Caco-2 (cell line): Measurements from ENCODE around the gene ITLN2. TPM values are rescaled to one million over a fixed set of nuclear protein-coding genes. Genes with fewer than 3 reads are reported as not detected.

Experiments used
- BruUV-seq: library from RNA; stranded (reverse); fragments of 400-500 nt; replicated peaks from 2 replicates; lab custom pipeline; 2021; lab: Mats Ljungman, UMichigan
- CTCF ChIA-PET: fragments of 300-600 bp; sonication (Branson Sonifier 250); formaldehyde crosslinking; loops from one replicate; lab custom pipeline; 2022; ENCODE audit warnings: antibody characterized with exemption; lab: Charles Lee
- POLR2A ChIA-PET: fragments of 300-600 bp; sonication (Branson Sonifier 250); formaldehyde crosslinking; loops from one replicate; lab custom pipeline; 2022; ENCODE audit warnings: antibody characterized with exemption; lab: Charles Lee
- DNase-seq, 2 experiments: peaks; one replicate each; pipeline versions ENCODE4 v3.0.0 to v3.0.0-alpha.2; 2020 to 2022
- H3K27me3 ChIP-seq: replicated peaks from 2 replicates; pipeline ENCODE4 v1.6.0; 2011; ENCODE audit warnings: low read length; ENCODE audit not compliant: control insufficient read depth, insufficient read depth
- H3K36me3 ChIP-seq: 2 replicates; pipeline ENCODE4 v1.5.1; 2011; ENCODE audit warnings: low read length; ENCODE audit not compliant: control insufficient read depth, insufficient read depth
- H3K4me1 ChIP-seq: fragments of 250-450 bp; sonication (Bioruptor Pico); 2 replicates; pipeline ENCODE4 v1.5.1; 2020; ENCODE audit warnings: mild to moderate bottlenecking
- H3K4me3 ChIP-seq: 2 replicates; pipeline ENCODE4 v1.5.1; 2011; ENCODE audit warnings: low read depth, mild to moderate bottlenecking, control low read depth, low read length
- H3K9me3 ChIP-seq: fragments of 250-450 bp; sonication (Bioruptor Pico); 2 replicates; pipeline ENCODE4 v1.5.1; 2020; ENCODE audit warnings: mild to moderate bottlenecking, moderate library complexity
- H3K27ac Mint-ChIP-seq: one replicate; pipeline ENCODE4 v1.8.0; 2022; ENCODE audit warnings: mixed read lengths; ENCODE audit not compliant: unreplicated experiment
- H3K27me3 Mint-ChIP-seq: one replicate; pipeline ENCODE4 v1.8.0; 2022; ENCODE audit warnings: mixed read lengths; ENCODE audit not compliant: insufficient read depth, unreplicated experiment
- H3K36me3 Mint-ChIP-seq: one replicate; pipeline ENCODE4 v1.8.0; 2022; ENCODE audit warnings: mild to moderate bottlenecking, mixed read lengths; ENCODE audit not compliant: insufficient read depth, unreplicated experiment
- H3K4me1 Mint-ChIP-seq: one replicate; pipeline ENCODE4 v1.8.0; 2022; ENCODE audit warnings: low read depth, mixed read lengths; ENCODE audit not compliant: unreplicated experiment
- H3K4me3 Mint-ChIP-seq: one replicate; pipeline ENCODE4 v1.8.0; 2022; ENCODE audit warnings: mild to moderate bottlenecking, moderate library complexity, mixed read lengths; ENCODE audit not compliant: unreplicated experiment
- H3K9me3 Mint-ChIP-seq: one replicate; pipeline ENCODE4 v1.8.0; 2022; ENCODE audit warnings: mixed read lengths; ENCODE audit not compliant: unreplicated experiment
- intact Hi-C: fragments of 100-400 bp; cut with micrococcal nuclease; formaldehyde crosslinking; loops from one replicate; pipeline ENCODE4 v1.10.0; 2022; ENCODE audit not compliant: unreplicated experiment
- total RNA-seq: library from RNA; stranded (reverse); gene quantifications from 2 replicates; pipeline ENCODE4 v1.2.3, GENCODE V29; 2022
- TF ChIP-seq, protein P1 (sequence below), 2 experiments: fragments of 200-600 bp in 1 of 2; IDR thresholded peaks; 1 replicate in 1 of 2; 2 replicates in 1 of 2; pipeline versions ENCODE4 v1.5.1 to v1.8.0; 2011 to 2022; ENCODE audit warnings: antibody characterized with exemption in 1 of 2, control low read depth in 1 of 2, inconsistent platforms in 1 of 2, low read depth in 1 of 2, low read length in 1 of 2, mild to moderate bottlenecking in 1 of 2, moderate library complexity in 1 of 2; ENCODE audit not compliant: insufficient read depth in 1 of 2, severe bottlenecking in 1 of 2, unreplicated experiment in 1 of 2

The ITLN2 gene
- total RNA-seq, 1 experiment from 2014 or later = 0.93 TPM

DNA sequence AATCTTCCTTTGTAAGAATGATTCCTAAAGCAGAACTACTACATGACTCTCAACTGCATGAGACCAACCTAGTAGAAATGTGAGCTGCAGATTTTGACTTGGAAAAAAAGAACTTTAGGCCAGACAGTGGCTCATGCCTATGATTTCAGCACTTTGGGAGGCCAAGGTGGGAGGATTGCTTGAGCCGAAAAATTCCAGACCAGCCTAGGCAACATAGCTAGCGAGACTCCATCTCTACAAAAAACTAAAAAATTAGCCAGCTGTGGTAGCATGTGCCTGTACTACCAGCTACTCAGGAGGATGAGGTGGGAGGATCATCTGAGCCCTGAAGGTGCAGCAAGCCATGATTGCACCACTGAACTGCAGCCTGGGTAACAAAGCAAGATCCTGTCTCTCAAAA lies 24.7 kb upstream of the ITLN2 start:
- TF ChIP-seq, protein P1, sequence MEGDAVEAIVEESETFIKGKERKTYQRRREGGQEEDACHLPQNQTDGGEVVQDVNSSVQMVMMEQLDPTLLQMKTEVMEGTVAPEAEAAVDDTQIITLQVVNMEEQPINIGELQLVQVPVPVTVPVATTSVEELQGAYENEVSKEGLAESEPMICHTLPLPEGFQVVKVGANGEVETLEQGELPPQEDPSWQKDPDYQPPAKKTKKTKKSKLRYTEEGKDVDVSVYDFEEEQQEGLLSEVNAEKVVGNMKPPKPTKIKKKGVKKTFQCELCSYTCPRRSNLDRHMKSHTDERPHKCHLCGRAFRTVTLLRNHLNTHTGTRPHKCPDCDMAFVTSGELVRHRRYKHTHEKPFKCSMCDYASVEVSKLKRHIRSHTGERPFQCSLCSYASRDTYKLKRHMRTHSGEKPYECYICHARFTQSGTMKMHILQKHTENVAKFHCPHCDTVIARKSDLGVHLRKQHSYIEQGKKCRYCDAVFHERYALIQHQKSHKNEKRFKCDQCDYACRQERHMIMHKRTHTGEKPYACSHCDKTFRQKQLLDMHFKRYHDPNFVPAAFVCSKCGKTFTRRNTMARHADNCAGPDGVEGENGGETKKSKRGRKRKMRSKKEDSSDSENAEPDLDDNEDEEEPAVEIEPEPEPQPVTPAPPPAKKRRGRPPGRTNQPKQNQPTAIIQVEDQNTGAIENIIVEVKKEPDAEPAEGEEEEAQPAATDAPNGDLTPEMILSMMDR (IDR thresholded peaks at IDR 0.05; ENCODE audit: insufficient read depth in 1 of 2, low read depth in 1 of 2, low read length in 1 of 2, severe bottlenecking in 1 of 2, unreplicated experiment in 1 of 2) = no peak
- Mint-ChIP-seq H3K36me3 (peaks cover 8% of the 10 kb centered on the region), H3K4me3 (no peak overlapping the region), H3K27me3 (no peaks in the 10 kb centered on the region), H3K9me3 (no peaks in the 10 kb centered on the region), H3K27ac (no peak overlapping the region), H3K4me1 (no peaks in the 10 kb centered on the region)
- Histone ChIP-seq H3K9me3 (no peaks in the 10 kb centered on the region), H3K4me3 (no peak overlapping the region), H3K36me3 (no peaks in the 10 kb centered on the region), H3K27me3 (no peaks in the 10 kb centered on the region), H3K4me1 (no peaks in the 10 kb centered on the region)
- no peak for DNase-seq
- ChIA-PET POLR2A (no interaction called here), CTCF (no interaction called here)
- no TSS peak for BruUV-seq
- intact Hi-C loops = no loop called here

DNA sequence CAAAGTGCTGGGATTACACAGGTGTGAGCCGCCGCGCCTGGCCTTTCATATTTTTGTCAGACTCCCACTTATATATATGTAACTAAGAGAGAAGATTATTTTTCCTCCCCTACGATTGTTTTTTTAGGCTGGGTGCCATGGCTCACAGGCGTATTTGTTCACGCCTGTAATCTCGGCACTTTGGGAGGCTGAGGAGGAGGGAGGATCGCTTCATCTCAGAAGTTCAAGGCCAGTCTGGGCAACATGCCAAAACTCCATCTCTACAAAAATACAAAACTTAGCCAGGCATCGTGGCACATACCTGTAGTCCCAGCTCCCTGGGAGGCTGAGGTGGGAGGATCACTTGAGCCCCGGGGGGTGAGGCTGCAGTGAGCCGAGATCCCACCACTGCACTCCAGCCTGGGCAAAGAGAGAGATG lies 23.9 kb upstream of the ITLN2 start:
- BruUV-seq = no TSS peak
- H3K9me3 Mint-ChIP-seq = no peaks in the 10 kb centered on the region
- CTCF ChIA-PET = no interaction called here

DNA sequence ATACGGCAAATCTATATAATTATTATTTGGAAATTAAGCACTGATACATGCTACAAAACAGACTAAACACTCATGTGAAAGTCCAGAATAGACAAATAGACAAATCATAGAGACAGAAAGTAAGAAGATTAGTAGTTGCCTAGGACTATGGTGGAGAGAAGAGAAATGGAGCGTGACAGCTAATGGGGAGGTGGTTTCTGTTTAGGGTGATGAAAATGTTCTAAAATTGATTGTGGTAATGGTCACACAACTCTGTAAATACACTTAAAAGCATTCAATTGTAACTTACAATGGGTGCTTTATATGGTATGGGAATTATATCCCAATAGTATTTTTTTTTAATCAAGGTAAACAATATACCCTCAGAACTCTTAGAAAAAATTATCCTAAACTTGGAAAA lies 20.4 kb upstream of the ITLN2 start:
- Histone ChIP-seq H3K9me3 (no peaks in the 10 kb centered on the region), H3K4me1 (no peaks in the 10 kb centered on the region), H3K27me3 (no peaks in the 10 kb centered on the region), H3K4me3 (no peak overlapping the region), H3K36me3 (no peaks in the 10 kb centered on the region)
- CTCF ChIA-PET = no interaction called here
- no TSS peak for BruUV-seq
- Mint-ChIP-seq H3K27ac (no peak overlapping the region), H3K4me1 (no peaks in the 10 kb centered on the region), H3K36me3 (no peaks in the 10 kb centered on the region), H3K4me3 (no peak overlapping the region), H3K9me3 (no peaks in the 10 kb centered on the region), H3K27me3 (no peaks in the 10 kb centered on the region)
- POLR2A ChIA-PET = no interaction called here
- intact Hi-C loops = no loop called here
- no peak for DNase-seq
- TF ChIP-seq, protein P1 (IDR thresholded peaks at IDR 0.05; ENCODE audit: insufficient read depth in 1 of 2, low read depth in 1 of 2, low read length in 1 of 2, severe bottlenecking in 1 of 2, unreplicated experiment in 1 of 2) = no peak

More for the DNA sequence above, 23.9 kb upstream of the ITLN2 start:
- Mint-ChIP-seq H3K27me3 (no peaks in the 10 kb centered on the region), H3K27ac (no peak overlapping the region), H3K4me1 (no peaks in the 10 kb centered on the region), H3K36me3 (peaks cover 4% of the 10 kb centered on the region), H3K4me3 (no peak overlapping the region)
- no peaks in the 10 kb centered on the region for H3K36me3 ChIP-seq
- intact Hi-C loops = no loop called here
- TF ChIP-seq, protein P1 (IDR thresholded peaks at IDR 0.05; ENCODE audit: insufficient read depth in 1 of 2, low read depth in 1 of 2, low read length in 1 of 2, severe bottlenecking in 1 of 2, unreplicated experiment in 1 of 2) = no peak
- no peaks in the 10 kb centered on the region for H3K27me3 ChIP-seq
- no peaks in the 10 kb centered on the region for H3K4me1 ChIP-seq
- H3K4me3 ChIP-seq = no peak overlapping the region
- no peaks in the 10 kb centered on the region for H3K9me3 ChIP-seq
- POLR2A ChIA-PET = no interaction called here
- no peak for DNase-seq
